HCT116 (cell line): Measurements from ENCODE around the gene THSD7A. TPM values are rescaled to one million over a fixed set of nuclear protein-coding genes. Genes with fewer than 3 reads are reported as not detected.
"Not testable (repeated sequence)": the region's sequence is repeated elsewhere in the genome, so short reads cannot be mapped to it uniquely, and the experiment has no call there.

Source experiments
- ATAC-seq: fragments of 200-7000 bp; cut with Tn5 transposase; 2 replicates; pipeline ENCODE4 v1.9.1; 2020; ENCODE audit warnings: mild to moderate bottlenecking, moderate library complexity
- BruUV-seq: library from RNA; stranded (reverse); fragments of 400-500 nt; replicated peaks from 2 replicates; lab custom pipeline; 2021; lab: Mats Ljungman, UMichigan
- CTCF ChIA-PET: fragments of 300-600 bp; sonication (Branson Sonifier 250); formaldehyde crosslinking; loops from one replicate; lab custom pipeline; 2021; ENCODE audit warnings: antibody characterized with exemption; lab: Charles Lee
- POLR2A ChIA-PET: fragments of 300-600, 350-600 bp; sonication (Branson Sonifier 250); formaldehyde crosslinking; loops from one replicate; lab custom pipeline; 2021; ENCODE audit warnings: antibody characterized with exemption; lab: Charles Lee
- RAD21 ChIA-PET, 2 experiments: fragments of 300-600 bp; sonication (Branson Sonifier 250); formaldehyde crosslinking; loops; one replicate each; lab custom pipeline; 2023; ENCODE audit warnings: low total read pairs in 2 of 2; ENCODE audit not compliant: uncharacterized antibody in 2 of 2, unreplicated experiment in 2 of 2, low non-redundant PET in 1 of 2; lab: Charles Lee
- DNase-seq: peaks from one replicate; pipeline ENCODE4 v3.0.0-alpha.2; 2010; ENCODE audit warnings: low read depth, low spot score
- H2AFZ ChIP-seq: fragments of 200-600 bp; shearing (Covaris generic), sonication (generic); 2 replicates; pipeline ENCODE4 v1.6.1; 2017; ENCODE audit warnings: low read depth, mixed run types, mixed read lengths, antibody characterized with exemption, low read length; ENCODE audit not compliant: poor library complexity, severe bottlenecking
- H3K27ac ChIP-seq: 2 replicates; pipeline ENCODE4 v1.5.1; 2012; ENCODE audit warnings: low read depth, low read length
- H3K27me3 ChIP-seq: fragments of 200-600 bp; sonication (generic); 2 replicates; pipeline ENCODE4 v1.6.1; 2016; ENCODE audit warnings: mixed run types, low read length, mixed read lengths; ENCODE audit not compliant: insufficient read depth
- H3K36me3 ChIP-seq, 2 experiments: fragments of 200-500 bp in 1 of 2; fragments of 200-600 bp in 1 of 2; sonication (Bioruptor generic) in 1 of 2; sonication (generic) in 1 of 2; 2 replicates each; pipeline versions ENCODE4 v1.5.1 to v1.6.1; 2014 to 2016; ENCODE audit warnings: low read length in 2 of 2, inconsistent platforms in 1 of 2, mixed read lengths in 1 of 2, mixed run types in 1 of 2; ENCODE audit not compliant: insufficient read depth in 2 of 2, control insufficient read depth in 1 of 2
- H3K4me1 ChIP-seq, 2 experiments: fragments of 200-600 bp in 1 of 2; sonication (generic) in 1 of 2; 2 replicates each; pipeline versions ENCODE4 v1.5.1 to v1.6.1; 2012 to 2017; ENCODE audit warnings: low read length in 2 of 2, inconsistent platforms in 1 of 2, mild to moderate bottlenecking in 1 of 2, mixed read lengths in 1 of 2, mixed run types in 1 of 2, moderate library complexity in 1 of 2; ENCODE audit not compliant: insufficient read depth in 2 of 2, control insufficient read depth in 1 of 2
- H3K4me2 ChIP-seq: fragments of 200-600 bp; sonication (generic); 2 replicates; pipeline ENCODE4 v1.6.1; 2017; ENCODE audit warnings: mixed run types, low read length, mixed read lengths
- H3K4me3 ChIP-seq, 2 experiments: fragments of 200-600 bp in 1 of 2; sonication (generic) in 1 of 2; replicated peaks in 1 of 2; 2 replicates each; pipeline ENCODE4 v1.5.1; 2011 to 2016; ENCODE audit warnings: low read length in 2 of 2, control low read depth in 1 of 2, low read depth in 1 of 2, mild to moderate bottlenecking in 1 of 2, mixed read lengths in 1 of 2, mixed run types in 1 of 2
- H3K79me2 ChIP-seq: fragments of 200-600 bp; sonication (generic); 2 replicates; pipeline ENCODE4 v1.6.1; 2017; ENCODE audit warnings: mild to moderate bottlenecking, mixed run types, low read length, moderate library complexity, mixed read lengths; ENCODE audit not compliant: insufficient read depth
- H3K9ac ChIP-seq: fragments of 200-600 bp; sonication (generic); 2 replicates; pipeline ENCODE4 v1.6.1; 2016; ENCODE audit warnings: low read length, mixed read lengths
- H3K9me2 ChIP-seq: fragments of 200-600 bp; sonication (generic), shearing (Covaris generic); 2 replicates; pipeline ENCODE4 v1.6.1; 2017; ENCODE audit warnings: mixed run types, mild to moderate bottlenecking, moderate library complexity; ENCODE audit not compliant: insufficient read depth
- H3K9me3 ChIP-seq, 2 experiments: fragments of 200-500 bp in 1 of 2; fragments of 200-600 bp in 1 of 2; sonication (Bioruptor generic) in 1 of 2; sonication (generic) in 1 of 2; 2 replicates each; pipeline ENCODE4 v1.6.1; 2014 to 2017; ENCODE audit warnings: low read length in 2 of 2, mixed read lengths in 2 of 2, inconsistent platforms in 1 of 2, low read depth in 1 of 2, mild to moderate bottlenecking in 1 of 2, mixed run types in 1 of 2, moderate library complexity in 1 of 2; ENCODE audit not compliant: control insufficient read depth in 1 of 2, insufficient read depth in 1 of 2
- H4K20me1 ChIP-seq: fragments of 200-600 bp; sonication (generic), shearing (Covaris generic); 2 replicates; pipeline ENCODE4 v1.6.1; 2017; ENCODE audit warnings: mixed run types, mild to moderate bottlenecking, moderate library complexity; ENCODE audit not compliant: insufficient read depth
- CBX3 ChIP-seq: IDR thresholded peaks from 2 replicates; pipeline ENCODE4 v1.6.1; 2012; ENCODE audit warnings: low read depth
- CEBPB ChIP-seq: IDR thresholded peaks from 2 replicates; pipeline ENCODE4 v1.6.1; 2012; ENCODE audit warnings: low read depth
- EZH2 ChIP-seq: fragments of 200-600 bp; sonication (generic); IDR thresholded peaks from 2 replicates; pipeline ENCODE4 v1.6.1; 2017; ENCODE audit warnings: antibody characterized with exemption, mixed run types
- FOSL1 ChIP-seq: IDR thresholded peaks from 2 replicates; pipeline ENCODE4 v1.6.1; 2012; ENCODE audit warnings: low read depth
- JUND ChIP-seq: IDR thresholded peaks from 2 replicates; pipeline ENCODE4 v1.6.1; 2012
- POLR2AphosphoS5 ChIP-seq: IDR thresholded peaks from 2 replicates; pipeline ENCODE4 v1.6.1; 2011; ENCODE audit warnings: mild to moderate bottlenecking, low read depth, low read length, moderate library complexity
- RAD21 ChIP-seq: IDR thresholded peaks from 2 replicates; pipeline ENCODE4 v1.6.1; 2012; ENCODE audit warnings: low read depth, mild to moderate bottlenecking
- ZFX ChIP-seq: fragments of 450-650 bp; IDR thresholded peaks from 2 replicates; pipeline ENCODE4 v1.6.1; 2017
- ZNF274 ChIP-seq: fragments of 200-500 bp; sonication (Bioruptor generic); IDR thresholded peaks from 2 replicates; pipeline ENCODE4 v1.6.1; 2014; ENCODE audit warnings: mild to moderate bottlenecking, low read depth, low read length, inconsistent platforms
- intact Hi-C: fragments of 100-400 bp; cut with micrococcal nuclease; formaldehyde crosslinking; loops from 2 replicates; pipeline ENCODE4 v1.10.0; 2022
- total RNA-seq: library from RNA; stranded (reverse); gene quantifications from one replicate; pipeline ENCODE4 v1.2.1, GENCODE V29; 2021; ENCODE audit not compliant: unreplicated experiment
- TF ChIP-seq, protein P1 (sequence below): IDR thresholded peaks from 2 replicates; pipeline ENCODE4 v1.6.1; 2012; ENCODE audit warnings: low read depth

Gene THSD7A
- total RNA-seq, 1 experiment from 2014 or later = 0.05 TPM

DNA sequence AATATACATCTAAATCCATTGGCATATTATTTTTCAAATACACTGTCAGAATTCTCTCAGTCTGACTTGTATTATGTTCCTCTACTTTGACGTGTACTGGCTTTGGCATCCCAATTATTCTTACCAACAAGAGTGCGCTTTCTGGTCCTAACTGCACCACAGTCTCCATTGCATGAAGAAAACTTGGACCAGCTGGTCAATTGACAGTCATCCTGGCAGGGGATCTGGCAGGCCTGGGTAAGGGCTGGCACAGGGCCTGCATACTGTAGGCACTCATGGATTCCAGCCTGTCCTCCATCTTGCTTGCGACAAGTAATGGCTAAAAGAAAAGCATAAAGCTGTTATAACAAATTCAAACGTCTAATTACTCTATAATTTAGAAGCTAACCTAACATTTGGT is 384.9 kb downstream of the THSD7A start (continued):
- no peak for TF ChIP-seq RAD21
- TF ChIP-seq ZNF274 = no peak
- TF ChIP-seq ZFX = no peak
- no peak for TF ChIP-seq CEBPB
- no peak for TF ChIP-seq CBX3
- no peak for TF ChIP-seq JUND
- TF ChIP-seq, protein P1, sequence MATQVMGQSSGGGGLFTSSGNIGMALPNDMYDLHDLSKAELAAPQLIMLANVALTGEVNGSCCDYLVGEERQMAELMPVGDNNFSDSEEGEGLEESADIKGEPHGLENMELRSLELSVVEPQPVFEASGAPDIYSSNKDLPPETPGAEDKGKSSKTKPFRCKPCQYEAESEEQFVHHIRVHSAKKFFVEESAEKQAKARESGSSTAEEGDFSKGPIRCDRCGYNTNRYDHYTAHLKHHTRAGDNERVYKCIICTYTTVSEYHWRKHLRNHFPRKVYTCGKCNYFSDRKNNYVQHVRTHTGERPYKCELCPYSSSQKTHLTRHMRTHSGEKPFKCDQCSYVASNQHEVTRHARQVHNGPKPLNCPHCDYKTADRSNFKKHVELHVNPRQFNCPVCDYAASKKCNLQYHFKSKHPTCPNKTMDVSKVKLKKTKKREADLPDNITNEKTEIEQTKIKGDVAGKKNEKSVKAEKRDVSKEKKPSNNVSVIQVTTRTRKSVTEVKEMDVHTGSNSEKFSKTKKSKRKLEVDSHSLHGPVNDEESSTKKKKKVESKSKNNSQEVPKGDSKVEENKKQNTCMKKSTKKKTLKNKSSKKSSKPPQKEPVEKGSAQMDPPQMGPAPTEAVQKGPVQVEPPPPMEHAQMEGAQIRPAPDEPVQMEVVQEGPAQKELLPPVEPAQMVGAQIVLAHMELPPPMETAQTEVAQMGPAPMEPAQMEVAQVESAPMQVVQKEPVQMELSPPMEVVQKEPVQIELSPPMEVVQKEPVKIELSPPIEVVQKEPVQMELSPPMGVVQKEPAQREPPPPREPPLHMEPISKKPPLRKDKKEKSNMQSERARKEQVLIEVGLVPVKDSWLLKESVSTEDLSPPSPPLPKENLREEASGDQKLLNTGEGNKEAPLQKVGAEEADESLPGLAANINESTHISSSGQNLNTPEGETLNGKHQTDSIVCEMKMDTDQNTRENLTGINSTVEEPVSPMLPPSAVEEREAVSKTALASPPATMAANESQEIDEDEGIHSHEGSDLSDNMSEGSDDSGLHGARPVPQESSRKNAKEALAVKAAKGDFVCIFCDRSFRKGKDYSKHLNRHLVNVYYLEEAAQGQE = no peak
- no peak for TF ChIP-seq EZH2
- no peak for TF ChIP-seq FOSL1
- no peak for TF ChIP-seq POLR2AphosphoS5

DNA sequence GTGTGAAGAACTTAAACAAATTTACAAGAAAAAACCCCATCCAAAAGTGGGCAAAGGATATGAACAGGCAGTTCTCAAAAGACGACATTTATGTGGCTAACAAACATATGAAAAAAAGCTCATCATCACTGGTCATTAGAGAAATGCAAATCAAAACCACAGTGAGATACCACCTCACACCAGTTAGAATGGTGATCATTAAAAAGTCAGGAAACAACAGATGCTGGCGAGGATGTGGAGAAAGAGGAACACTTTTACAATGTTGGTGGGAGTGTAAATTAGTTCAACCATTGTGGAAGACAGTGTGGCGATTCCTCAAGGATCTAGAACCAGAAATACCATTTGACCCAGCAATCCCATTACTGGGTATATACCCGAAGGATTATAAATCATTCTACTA is 388.1 kb downstream of the THSD7A start:
- BruUV-seq, ATAC-seq, H3K9me2 ChIP-seq, H3K4me3 ChIP-seq, DNase-seq, H3K36me3 ChIP-seq, RAD21 ChIA-PET, H3K79me2 ChIP-seq, H2AFZ ChIP-seq, intact Hi-C loops, POLR2A ChIA-PET, H3K9me3 ChIP-seq, H3K27ac ChIP-seq, CTCF ChIA-PET, H3K4me1 ChIP-seq, H3K4me2 ChIP-seq, H4K20me1 ChIP-seq, H3K27me3 ChIP-seq, H3K9ac ChIP-seq: not testable (repeated sequence)
